Lower leg skin (tissue), 4 donors: ENCODE results near the gene FLNB. TPM values are rescaled to one million over a fixed set of nuclear protein-coding genes. Genes with fewer than 3 reads are reported as not detected.

Experiments used
- DNase-seq, 2 donors: peaks; one replicate each; pipeline ENCODE4 v3.0.0-alpha.2; 2019; ENCODE audit warnings: low spot score in 2 of 2
- H3K4me3 ChIP-seq: fragments of 200-600 bp; sonication (generic); 2 replicates; pipeline ENCODE4 v1.5.1; 2017; ENCODE audit warnings: mild to moderate bottlenecking, low read depth; ENCODE audit not compliant: poor library complexity, severe bottlenecking
- CTCF ChIP-seq, 3 donors: fragments of 450-650 bp; IDR thresholded peaks; one replicate each; pipeline ENCODE4 v1.5.1; 2016; ENCODE audit warnings: antibody characterized with exemption in 3 of 3, mild to moderate bottlenecking in 3 of 3, moderate library complexity in 2 of 3
- POLR2A ChIP-seq, 2 donors: fragments of 450-650 bp; IDR thresholded peaks; one replicate each; pipeline ENCODE4 v1.6.1; 2016 to 2017; ENCODE audit warnings: antibody characterized with exemption in 2 of 2, mild to moderate bottlenecking in 1 of 2, moderate library complexity in 1 of 2
- WGBS, 2 donors: methylation state at CpG; one replicate each; pipeline ENCODE4 v1.1.5; 2018; 5-methylcytosine and 5-hydroxymethylcytosine counted together
- intact Hi-C: fragments of 100-400 bp; cut with DNase I; formaldehyde crosslinking; loops from one replicate; pipeline ENCODE4 v1.15.0; 2023; ENCODE audit warnings: low total_unique reads
- total RNA-seq, 4 donors: library from RNA; depleted of rRNA; stranded (reverse); fragments of >200 nt; gene quantifications; one replicate each; pipeline ENCODE4 v1.1.0, GENCODE V29; 2016

The FLNB gene
- total RNA-seq, 4 donors from 2014 or later = 108 to 155 (median 128) TPM

DNA sequence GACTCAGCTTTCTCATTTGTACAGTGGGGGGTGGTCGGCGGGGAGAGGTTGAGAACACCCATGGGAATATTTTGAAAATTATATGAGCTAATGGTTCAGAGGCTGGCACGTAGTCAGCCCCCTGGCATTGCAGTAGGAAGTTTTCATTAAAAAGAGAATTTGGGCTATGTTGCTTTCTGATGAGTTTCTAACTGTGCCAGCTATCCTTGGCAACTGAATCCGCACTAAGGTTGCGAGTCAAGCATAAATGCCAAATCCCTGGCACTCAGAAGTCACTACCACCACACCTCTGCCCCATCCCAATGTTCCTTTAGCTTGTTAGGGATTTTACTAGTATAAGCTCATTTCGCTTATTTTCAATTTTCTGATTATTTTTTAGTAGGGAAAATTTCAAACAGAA lies 111.0 kb downstream of the FLNB start:
- no peak for DNase-seq
- H3K4me3 ChIP-seq = no peak overlapping the region
- TF ChIP-seq POLR2A (IDR thresholded peaks at IDR 0.05) (no peak), CTCF (IDR thresholded peaks at IDR 0.05) (no peak)
- WGBS, 2 donors = 69 to 71% methylated on average over 6 of the region's 6 CpGs
- intact Hi-C loops = no loop called here

- intact Hi-C loops = no loop called here
- DNase-seq = peak in 1 of 2 donors; percentile 40
- WGBS, 2 donors = 66 to 76% methylated on average over 10 of the region's 10 CpGs
- no peak overlapping the region for H3K4me3 ChIP-seq
- TF ChIP-seq CTCF (IDR thresholded peaks at IDR 0.05) (no peak), POLR2A (IDR thresholded peaks at IDR 0.05) (no peak)
Observed at GRCh38 chr3:58120075-58120812, 112.0 kb downstream of the FLNB start.

DNA sequence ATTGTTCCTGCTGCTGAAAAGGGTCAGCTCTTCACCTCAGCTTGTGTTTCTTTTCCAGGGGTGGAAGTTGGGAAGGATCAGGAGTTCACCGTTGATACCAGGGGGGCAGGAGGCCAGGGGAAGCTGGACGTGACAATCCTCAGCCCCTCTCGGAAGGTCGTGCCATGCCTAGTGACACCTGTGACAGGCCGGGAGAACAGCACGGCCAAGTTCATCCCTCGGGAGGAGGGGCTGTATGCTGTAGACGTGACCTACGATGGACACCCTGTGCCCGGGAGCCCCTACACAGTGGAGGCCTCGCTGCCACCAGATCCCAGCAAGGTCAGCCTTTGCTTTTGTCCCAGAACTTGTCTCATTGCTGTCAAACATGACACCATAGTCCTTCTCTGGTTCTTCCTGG lies 113.0 kb downstream of the FLNB start:
- WGBS, 2 donors = 90 to 96% methylated on average over 11 of the region's 11 CpGs
- TF ChIP-seq CTCF (IDR thresholded peaks at IDR 0.05) = no peak
- no peak for TF ChIP-seq POLR2A (IDR thresholded peaks at IDR 0.05)
- DNase-seq = no peak
- intact Hi-C loops = no loop called here
- no peak overlapping the region for H3K4me3 ChIP-seq

GRCh38 chr3:58122936-58123700 lies 114.9 kb downstream of the FLNB start:
- intact Hi-C loops = no loop called here
- no peak for DNase-seq
- no peak overlapping the region for H3K4me3 ChIP-seq
- TF ChIP-seq POLR2A (IDR thresholded peaks at IDR 0.05) (no peak), CTCF (IDR thresholded peaks at IDR 0.05) (no peak)
- 95 to 97% methylated on average over 41 of the region's 41 CpGs for WGBS, 2 donors

- 89 to 90% methylated on average over 8 of the region's 8 CpGs for WGBS, 2 donors
- intact Hi-C loops = no loop called here
- DNase-seq = no peak
- H3K4me3 ChIP-seq = no peak overlapping the region
- no peak for TF ChIP-seq CTCF (IDR thresholded peaks at IDR 0.05)
- TF ChIP-seq POLR2A (IDR thresholded peaks at IDR 0.05) = no peak
Observed at GRCh38 chr3:58124387-58124786, 116.2 kb downstream of the FLNB start.
